ENCODE results near the gene APOL4.
A peak's percentile ranks its signal among the peaks of the same experiment; 100 is the strongest.
"Not testable (repeated sequence)": the region's sequence is repeated elsewhere in the genome, so short reads cannot be mapped to it uniquely, and the experiment has no call there.

The APOL4 gene

GRCh38 chr22:36201630-36202319 lies at the start of gene APOL4:
TSS of gene APOL4 (minus strand) at chr22:36201809. CDS start at chr22:36201734, 75 bp downstream.
- DNase-seq, result no peak

- DNase-seq, result not testable (repeated sequence)
Measured at GRCh38 chr22:36250292-36250960, 48.8 kb upstream of the APOL4 start.

- no peak for DNase-seq
Measured at GRCh38 chr22:36249160-36249559, 47.6 kb upstream of the APOL4 start.

GRCh38 chr22:36247955-36248354 lies 46.3 kb upstream of the APOL4 start:
- no peak for DNase-seq

- no peak for DNase-seq
Measured at GRCh38 chr22:36246718-36247117, 45.1 kb upstream of the APOL4 start.

GRCh38 chr22:36245805-36246356 lies 44.3 kb upstream of the APOL4 start:
- DNase-seq, result no peak

- no peak for DNase-seq
Measured at GRCh38 chr22:36244522-36245391, 43.1 kb upstream of the APOL4 start.

- no peak for DNase-seq
Measured at GRCh38 chr22:36243986-36244385, 42.4 kb upstream of the APOL4 start.

GRCh38 chr22:36239401-36240171 lies 38.0 kb upstream of the APOL4 start, which contains the start of gene APOL2:
TSS of gene APOL2 (minus strand) at chr22:36239527. CDS start at chr22:36233162, 6,365 bp downstream.
- DNase-seq, result peak; percentile 86 to 89

- DNase-seq, result no peak
Measured at GRCh38 chr22:36239150-36239400, 37.5 kb upstream of the APOL4 start.

GRCh38 chr22:36238373-36239149 lies 37.0 kb upstream of the APOL4 start:
- DNase-seq, result peak in 1 of 2 donors; percentile 12

- DNase-seq, result peak in 1 of 2 donors; percentile 31
Measured at GRCh38 chr22:36237462-36238372, 36.1 kb upstream of the APOL4 start.

- DNase-seq, result no peak
Measured at GRCh38 chr22:36236388-36237319, 35.0 kb upstream of the APOL4 start.

- no peak for DNase-seq
Measured at GRCh38 chr22:36235585-36235984, 34.0 kb upstream of the APOL4 start.

GRCh38 chr22:36234919-36235318 lies 33.3 kb upstream of the APOL4 start:
- DNase-seq, result no peak

- no peak for DNase-seq
Measured at GRCh38 chr22:36234213-36234612, 32.6 kb upstream of the APOL4 start.

- no peak for DNase-seq
Measured at GRCh38 chr22:36233796-36234195, 32.2 kb upstream of the APOL4 start.

GRCh38 chr22:36232715-36233401 lies 31.2 kb upstream of the APOL4 start:
- DNase-seq, result no peak

- not testable (repeated sequence) for DNase-seq
Measured at GRCh38 chr22:36231051-36231450, 29.4 kb upstream of the APOL4 start.
